HEK293 (cell line): ENCODE measurements around the gene FPGS.

ENCODE experiments used
- HOXA7 ChIP-seq: sonication (generic); formaldehyde crosslinking; IDR thresholded peaks from 2 replicates; pipeline ENCODE4 v1.8.1; 2022; ENCODE audit warnings: missing genetic modification reagents, borderline replicate concordance
- PRDM1 ChIP-seq: fragments of 450-650 bp; formaldehyde crosslinking; IDR thresholded peaks from 2 replicates; pipeline ENCODE4; 2016; ENCODE audit warnings: missing biosample characterization, missing genetic modification characterization
- TCF7L2 ChIP-seq: IDR thresholded peaks from 2 replicates; pipeline ENCODE4 v1.6.1; 2011; ENCODE audit warnings: low read depth, mild to moderate bottlenecking, inconsistent platforms, low read length, moderate library complexity, borderline replicate concordance
- YY1 ChIP-seq: fragments of 450-650 bp; formaldehyde crosslinking; IDR thresholded peaks from 2 replicates; pipeline ENCODE4 v1.5.1; 2018; ENCODE audit warnings: missing biosample characterization, missing genetic modification characterization
- ZNF341 ChIP-seq: fragments of 450-650 bp; formaldehyde crosslinking; IDR thresholded peaks from 2 replicates; pipeline ENCODE4; 2016; ENCODE audit warnings: low read depth, missing biosample characterization, missing genetic modification characterization
- TF ChIP-seq, protein P1 (sequence below): fragments of 450-650 bp; formaldehyde crosslinking; IDR thresholded peaks from 2 replicates; pipeline ENCODE4 v1.5.1; 2016; ENCODE audit warnings: missing biosample characterization, missing genetic modification characterization

DNA sequence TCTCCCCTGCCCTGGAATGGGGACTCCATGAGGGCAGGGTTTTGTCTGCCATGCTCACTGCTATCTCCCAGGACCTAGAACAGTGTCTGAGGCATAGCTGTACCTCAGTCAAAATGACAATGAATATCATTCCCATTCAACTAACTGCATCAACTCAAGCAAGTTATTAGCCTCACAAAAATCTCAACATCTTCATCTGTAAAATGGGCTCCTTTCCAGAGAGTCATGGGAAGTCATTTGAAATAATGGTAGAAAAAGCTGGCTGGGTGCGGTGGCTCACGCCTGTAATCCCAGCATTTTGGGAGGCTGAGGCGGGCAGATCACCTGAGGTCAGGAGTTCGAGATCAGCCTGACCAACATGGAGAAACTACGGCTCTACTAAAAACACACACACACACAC is 33.6 kb upstream of the FPGS start:
- TF ChIP-seq, protein P1, sequence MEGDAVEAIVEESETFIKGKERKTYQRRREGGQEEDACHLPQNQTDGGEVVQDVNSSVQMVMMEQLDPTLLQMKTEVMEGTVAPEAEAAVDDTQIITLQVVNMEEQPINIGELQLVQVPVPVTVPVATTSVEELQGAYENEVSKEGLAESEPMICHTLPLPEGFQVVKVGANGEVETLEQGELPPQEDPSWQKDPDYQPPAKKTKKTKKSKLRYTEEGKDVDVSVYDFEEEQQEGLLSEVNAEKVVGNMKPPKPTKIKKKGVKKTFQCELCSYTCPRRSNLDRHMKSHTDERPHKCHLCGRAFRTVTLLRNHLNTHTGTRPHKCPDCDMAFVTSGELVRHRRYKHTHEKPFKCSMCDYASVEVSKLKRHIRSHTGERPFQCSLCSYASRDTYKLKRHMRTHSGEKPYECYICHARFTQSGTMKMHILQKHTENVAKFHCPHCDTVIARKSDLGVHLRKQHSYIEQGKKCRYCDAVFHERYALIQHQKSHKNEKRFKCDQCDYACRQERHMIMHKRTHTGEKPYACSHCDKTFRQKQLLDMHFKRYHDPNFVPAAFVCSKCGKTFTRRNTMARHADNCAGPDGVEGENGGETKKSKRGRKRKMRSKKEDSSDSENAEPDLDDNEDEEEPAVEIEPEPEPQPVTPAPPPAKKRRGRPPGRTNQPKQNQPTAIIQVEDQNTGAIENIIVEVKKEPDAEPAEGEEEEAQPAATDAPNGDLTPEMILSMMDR (tag by site-specific recombination): no peak
- TF ChIP-seq TCF7L2: no peak
- TF ChIP-seq YY1 (tag by site-specific recombination): no peak
- no peak for TF ChIP-seq ZNF341 (tag by site-specific recombination)
- no peak for TF ChIP-seq HOXA7 (CRISPR knock-in tag)
- TF ChIP-seq PRDM1: no peak
